Right cardiac atrium (tissue), 5 donors: ENCODE data around the gene ZFPL1. TPM values are rescaled to one million over a fixed set of nuclear protein-coding genes. Genes with fewer than 3 reads are reported as not detected.

Experiments
- ATAC-seq, 2 donors: fragments of 200-7000 bp; cut with Tn5 transposase; one replicate each; pipeline versions ENCODE4 v1.8.0 to v1.9.1; 2020; ENCODE audit warnings: moderate library complexity in 2 of 2, mild to moderate bottlenecking in 1 of 2
- DNase-seq, 3 donors: peaks; one replicate each; pipeline ENCODE4 v3.0.0-alpha.2; 2020
- H3K27ac ChIP-seq: one replicate; pipeline ENCODE4 v1.5.1; 2013; ENCODE audit warnings: mild to moderate bottlenecking, low read length, control low read depth, moderate library complexity
- H3K27me3 ChIP-seq: one replicate; pipeline ENCODE4 v1.6.1; 2013; ENCODE audit not compliant: control insufficient read depth, insufficient read depth
- H3K4me1 ChIP-seq: one replicate; pipeline ENCODE4 v1.6.1; 2013; ENCODE audit warnings: low read length; ENCODE audit not compliant: control insufficient read depth, insufficient read depth
- H3K4me3 ChIP-seq: one replicate; pipeline ENCODE4 v1.5.1; 2013; ENCODE audit warnings: low read length, control low read depth
- H3K9me3 ChIP-seq: one replicate; pipeline ENCODE4 v1.6.1; 2013; ENCODE audit warnings: low read length; ENCODE audit not compliant: control insufficient read depth
- WGBS: extraction: QIAGEN DNeasy Blood & Tissue Kit; methylation state at CpG from one replicate; pipeline ENCODE4 v1.1.7; 2013; 5-methylcytosine and 5-hydroxymethylcytosine counted together
- intact Hi-C, 4 donors: fragments of 100-400 bp; cut with DNase I; formaldehyde crosslinking; loops; one replicate each; pipeline versions ENCODE4 v1.11.0 to v1.14.0; 2022 to 2023
- microRNA-seq, 2 donors: library from miRNA; unstranded; fragments of <30 nt; microRNA quantifications; one replicate each; pipeline ENCODE4 v1.2.0, GENCODE V29; 2020 to 2021
- polyA plus RNA-seq: library from polyadenylated mRNA; stranded (reverse); fragments of 200-250 nt; gene quantifications from one replicate; pipeline ENCODE4 v1.2.3, GENCODE V29; 2013
- total RNA-seq, 4 donors: library from RNA; stranded (reverse); fragmentation: NEBNext Ultra II Directional; extraction: Animal tissue kit (Norgen Biotek cat#: 25700); gene quantifications; one replicate each; pipeline ENCODE4 v1.2.1, GENCODE V29; 2021
- donor health status: healthy with polysubstance abuse.
- donor health status: DM: no; HTN: yes; CAD: no.
- donor health status: DM: no; HTN: no; CAD: no.
- donor health status: DM: no; HTN: yes; CAD: no; lungs with severe emphysema.
- donor health status: DM: yes; HTN: yes; CAD: no.

Gene ZFPL1
- total and polyA plus RNA-seq, 5 donors: 25.6 to 32.6 (median 26.7) TPM

DNA sequence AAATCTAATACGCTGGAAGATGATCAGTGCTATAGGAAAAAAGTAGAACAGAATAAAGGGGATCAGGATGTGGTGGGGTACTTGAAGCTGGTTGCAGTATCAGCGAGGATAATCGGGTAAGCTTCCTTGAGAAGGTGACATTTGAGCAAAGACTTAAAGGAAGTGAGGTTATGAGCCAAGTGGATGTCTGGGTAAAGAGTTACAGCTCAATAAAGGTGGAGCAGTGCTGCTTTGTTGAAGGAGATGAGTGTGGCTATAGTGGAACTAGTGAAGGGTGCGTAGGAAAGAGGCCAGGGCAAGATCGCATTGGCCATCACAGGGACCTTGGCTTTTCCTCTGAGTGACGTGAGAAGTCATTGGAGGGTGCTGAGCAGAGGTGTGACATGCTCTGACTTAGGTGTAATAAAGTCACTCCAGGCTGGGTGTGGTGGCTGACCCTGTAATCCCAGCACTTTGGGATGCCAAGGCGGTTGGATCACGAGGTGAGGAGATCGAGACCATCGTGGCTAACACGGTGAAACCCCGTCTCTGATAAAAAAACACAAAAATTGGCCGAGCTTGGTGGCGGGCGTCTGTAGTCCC lies 52.6 kb downstream of the ZFPL1 start:
- H3K4me3 ChIP-seq: no peak overlapping the region
- intact Hi-C loops: loop anchor here in 1 of 4 donors (10.0 kb wide), 1 partner anchor 322 kb away; the partner anchor contains the start of gene MEN1
- WGBS: 86% methylated on average over 15 of the region's 15 CpGs

More for the DNA sequence above, 52.6 kb downstream of the ZFPL1 start:
- no peak for ATAC-seq
- H3K4me1 ChIP-seq: peaks cover 6% of the 10 kb centered on the region
- peak in 1 of 3 donors; percentile 26 for DNase-seq
- no peaks in the 10 kb centered on the region for H3K9me3 ChIP-seq
- H3K27me3 ChIP-seq: no peaks in the 10 kb centered on the region
- H3K27ac ChIP-seq: no peak overlapping the region

Small RNA genes within 50 kb of the gene (microRNA-seq; reads per million reads assigned to microRNA genes)
- 0 reads per million in 2 donors for gene MIR6751

Other genes with a start within 250 kb of the ZFPL1 start
- gene CDC42BPG, start 239.6 kb upstream of the ZFPL1 start, total RNA-seq: 1 to 10 TPM in 1 of 4 donors, under 1 TPM in 3; 0.39 to 2.3 (median 0.78) TPM
- 0.36 TPM for gene CDC42BPG, start 239.6 kb upstream of the ZFPL1 start, polyA plus RNA-seq
- gene EHD1, start 205.6 kb upstream of the ZFPL1 start, total RNA-seq: 10 to 100 TPM; 23.4 to 35.3 (median 31.4) TPM
- gene EHD1, start 205.6 kb upstream of the ZFPL1 start, polyA plus RNA-seq: 20.8 TPM
- 10 to 100 TPM; 13.3 to 17.9 (median 15.3) TPM for gene ATG2A, start 167.0 kb upstream of the ZFPL1 start, total RNA-seq
- 13.6 TPM for gene ATG2A, start 167.0 kb upstream of the ZFPL1 start, polyA plus RNA-seq
- gene PPP2R5B, start 159.5 kb upstream of the ZFPL1 start, total RNA-seq: 10 to 100 TPM; 21.7 to 28.0 (median 24.6) TPM
- 28.9 TPM for gene PPP2R5B, start 159.5 kb upstream of the ZFPL1 start, polyA plus RNA-seq
- gene GPHA2, start 148.3 kb upstream of the ZFPL1 start, total RNA-seq: not detected
- not detected for gene GPHA2, start 148.3 kb upstream of the ZFPL1 start, polyA plus RNA-seq
- not detected for gene MAJIN, start 112.1 kb upstream of the ZFPL1 start, total RNA-seq
- gene MAJIN, start 112.1 kb upstream of the ZFPL1 start, polyA plus RNA-seq: not detected
- gene BATF2, start 87.3 kb upstream of the ZFPL1 start, total RNA-seq: 1 to 10 TPM; 1.4 to 3.5 (median 1.7) TPM
- 1.3 TPM for gene BATF2, start 87.3 kb upstream of the ZFPL1 start, polyA plus RNA-seq
- 100 to 1,000 TPM; 117 to 144 (median 130) TPM for gene ARL2, start 70.1 kb upstream of the ZFPL1 start, total RNA-seq
- 179 TPM for gene ARL2, start 70.1 kb upstream of the ZFPL1 start, polyA plus RNA-seq
- 10 to 100 TPM; 14.3 to 25.2 (median 19.9) TPM for gene SNX15, start 56.8 kb upstream of the ZFPL1 start, total RNA-seq
- 16.7 TPM for gene SNX15, start 56.8 kb upstream of the ZFPL1 start, polyA plus RNA-seq
- gene SAC3D1, start 43.0 kb upstream of the ZFPL1 start, total RNA-seq: 1 to 10 TPM; 4.2 to 7.7 (median 6.4) TPM
- 6.4 TPM for gene SAC3D1, start 43.0 kb upstream of the ZFPL1 start, polyA plus RNA-seq
- gene NAALADL1, start 25.7 kb upstream of the ZFPL1 start, total RNA-seq: 1 to 10 TPM; 8.1 to 9.8 (median 8.8) TPM
- gene NAALADL1, start 25.7 kb upstream of the ZFPL1 start, polyA plus RNA-seq: 7.1 TPM
- 1 to 10 TPM in 2 of 4 donors, under 1 TPM in 2; 0.22 to 1.6 (median 1.3) TPM for gene CDCA5, start 182 bp upstream of the ZFPL1 start, total RNA-seq
- gene CDCA5, start 182 bp upstream of the ZFPL1 start, polyA plus RNA-seq: 0.50 TPM
- gene VPS51, start 12.0 kb downstream of the ZFPL1 start, total RNA-seq: 10 to 100 TPM; 68.0 to 80.9 (median 79.1) TPM
- gene VPS51, start 12.0 kb downstream of the ZFPL1 start, polyA plus RNA-seq: 67.1 TPM
- gene TM7SF2, start 27.6 kb downstream of the ZFPL1 start, total RNA-seq: 10 to 100 TPM; 45.7 to 91.5 (median 52.3) TPM
- 63.5 TPM for gene TM7SF2, start 27.6 kb downstream of the ZFPL1 start, polyA plus RNA-seq
- gene ZNHIT2, start 33.5 kb downstream of the ZFPL1 start, total RNA-seq: 1 to 10 TPM; 6.4 to 9.2 (median 7.8) TPM
- gene ZNHIT2, start 33.5 kb downstream of the ZFPL1 start, polyA plus RNA-seq: 11.6 TPM
- gene FAU, start 37.9 kb downstream of the ZFPL1 start, total RNA-seq: 100 to 1,000 TPM; 658 to 797 (median 721) TPM
- gene FAU, start 37.9 kb downstream of the ZFPL1 start, polyA plus RNA-seq: 686 TPM
- 10 to 100 TPM; 31.1 to 37.7 (median 34.1) TPM for gene MRPL49, start 38.1 kb downstream of the ZFPL1 start, total RNA-seq
- 24.8 TPM for gene MRPL49, start 38.1 kb downstream of the ZFPL1 start, polyA plus RNA-seq
- gene SYVN1, start 50.3 kb downstream of the ZFPL1 start, total RNA-seq: 10 to 100 TPM; 28.5 to 40.7 (median 32.8) TPM
- gene SYVN1, start 50.3 kb downstream of the ZFPL1 start, polyA plus RNA-seq: 17.4 TPM
- not detected for gene SPDYC, start 86.0 kb downstream of the ZFPL1 start, total RNA-seq
- not detected for gene SPDYC, start 86.0 kb downstream of the ZFPL1 start, polyA plus RNA-seq
- gene CAPN1, start 97.7 kb downstream of the ZFPL1 start, total RNA-seq: 100 to 1,000 TPM in 2 of 4 donors, 10 to 100 TPM in 2; 95.7 to 102 (median 98.8) TPM
- 74.4 TPM for gene CAPN1, start 97.7 kb downstream of the ZFPL1 start, polyA plus RNA-seq
- 10 to 100 TPM in 1 of 4 donors, 1 to 10 TPM in 3; 5.8 to 13.1 (median 7.5) TPM for gene POLA2, start 177.7 kb downstream of the ZFPL1 start, total RNA-seq
- gene POLA2, start 177.7 kb downstream of the ZFPL1 start, polyA plus RNA-seq: 5.7 TPM
- gene CDC42EP2, start 230.6 kb downstream of the ZFPL1 start, total RNA-seq: 10 to 100 TPM in 2 of 4 donors, 1 to 10 TPM in 2; 9.1 to 21.2 (median 10.7) TPM
- gene CDC42EP2, start 230.6 kb downstream of the ZFPL1 start, polyA plus RNA-seq: 12.2 TPM
- gene DPF2, start 249.6 kb downstream of the ZFPL1 start, total RNA-seq: 10 to 100 TPM; 51.9 to 61.6 (median 59.7) TPM
- 33.2 TPM for gene DPF2, start 249.6 kb downstream of the ZFPL1 start, polyA plus RNA-seq